DMS 273 treated with DMSO at 0.1 percent for 48 hours (cell line): Measurements from ENCODE around the gene RPL32.

Source experiments
- DNase-seq: peaks from one replicate; lab custom pipeline; 2025; lab: John Stamatoyannopoulos, UW

Gene RPL32

GRCh38 chr3:12832350-12833221, 8.8 kb downstream of the RPL32 start:
- DNase-seq = no peak

GRCh38 chr3:12831301-12831866, 10.0 kb downstream of the RPL32 start:
- no peak for DNase-seq

- no peak for DNase-seq
Measured at GRCh38 chr3:12830785-12831156, 10.6 kb downstream of the RPL32 start.

- DNase-seq = no peak
Measured at GRCh38 chr3:12829886-12830784, 11.2 kb downstream of the RPL32 start.

DNA sequence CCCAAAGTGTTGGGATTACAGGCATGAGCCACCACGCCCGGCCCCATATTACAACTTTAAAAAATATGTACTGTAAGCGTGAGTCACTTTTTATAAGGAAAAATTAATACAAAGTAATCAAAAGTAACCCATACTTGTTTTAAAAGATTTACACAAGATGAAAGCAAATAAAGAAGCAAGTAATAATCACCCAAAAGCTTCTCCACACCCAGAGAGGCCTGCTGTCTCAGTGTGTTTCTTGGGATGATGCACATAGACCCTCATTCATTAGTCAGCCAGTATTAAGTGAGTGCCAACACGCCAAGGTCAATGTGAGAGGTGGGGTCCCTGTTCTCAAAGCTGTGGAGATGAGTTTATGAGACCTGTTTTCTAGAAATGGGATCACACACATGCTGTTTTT, 12.0 kb downstream of the RPL32 start:
- DNase-seq = no peak

DNA sequence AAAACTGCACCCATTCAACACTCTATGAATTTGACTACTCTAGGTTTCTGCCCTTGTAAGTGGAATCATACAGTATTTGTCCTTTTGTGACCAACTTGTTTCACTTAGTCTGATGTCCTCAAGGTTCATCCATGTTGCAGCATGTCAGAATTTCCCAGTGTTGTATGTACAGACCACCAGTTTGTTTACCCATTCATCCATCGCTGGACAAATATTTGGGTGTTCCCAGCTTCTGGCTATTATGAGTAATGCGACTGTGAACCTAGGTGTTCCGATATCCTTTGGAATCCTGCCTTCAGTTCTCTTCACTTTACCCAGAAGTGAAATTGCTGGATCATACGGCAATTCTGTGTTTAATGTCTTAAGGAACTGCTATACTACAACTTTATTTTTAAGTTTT, 12.6 kb downstream of the RPL32 start:
- no peak for DNase-seq

GRCh38 chr3:12825156-12825555, 16.2 kb downstream of the RPL32 start:
- DNase-seq = no peak

- no peak for DNase-seq
Measured at GRCh38 chr3:12824299-12824698, 17.1 kb downstream of the RPL32 start.

- no peak for DNase-seq
Measured at GRCh38 chr3:12822725-12823373, 18.5 kb downstream of the RPL32 start.

DNA sequence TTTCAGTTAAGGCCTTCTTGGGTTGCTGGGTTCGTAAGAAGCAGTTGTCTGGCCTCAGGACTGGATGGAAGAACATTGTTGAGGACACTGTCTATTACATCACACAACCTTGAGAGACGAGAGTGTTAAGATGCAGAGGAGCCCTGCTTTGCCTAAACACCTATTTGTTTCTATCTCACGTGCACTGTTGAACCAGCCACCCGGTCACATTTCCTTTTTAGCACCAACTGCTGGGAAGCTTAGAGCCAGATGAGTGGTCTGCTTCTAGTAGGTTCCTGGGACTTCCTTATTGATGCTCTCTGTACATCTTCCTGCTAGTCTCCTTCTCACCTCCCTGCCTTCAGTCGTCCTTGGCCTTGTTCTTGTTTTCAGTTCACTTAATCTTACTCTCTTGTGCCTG, 22.6 kb downstream of the RPL32 start:
- DNase-seq = no peak

GRCh38 chr3:12818273-12818672, 23.1 kb downstream of the RPL32 start:
- DNase-seq = no peak

DNA sequence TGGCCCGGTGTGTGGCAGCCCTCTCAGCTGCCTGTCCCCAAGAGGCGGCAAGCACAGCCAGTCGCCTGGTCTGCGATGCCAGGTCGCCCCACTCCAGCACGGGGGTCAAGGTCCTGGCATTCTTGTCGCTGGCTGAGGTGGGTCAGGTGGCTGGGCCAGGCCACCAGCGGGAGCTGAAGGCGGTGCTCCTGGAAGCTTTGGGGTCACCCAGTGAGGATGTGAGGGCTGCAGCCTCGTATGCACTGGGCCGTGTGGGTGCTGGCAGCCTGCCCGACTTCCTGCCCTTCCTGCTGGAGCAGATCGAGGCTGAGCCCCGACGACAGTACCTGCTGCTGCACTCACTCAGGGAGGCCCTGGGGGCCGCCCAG, 24.0 kb downstream of the RPL32 start:
- DNase-seq = no peak

- no peak for DNase-seq
Measured at GRCh38 chr3:12816521-12817342, 24.6 kb downstream of the RPL32 start.

- DNase-seq = no peak
Measured at GRCh38 chr3:12815719-12816118, 25.6 kb downstream of the RPL32 start.

DNA sequence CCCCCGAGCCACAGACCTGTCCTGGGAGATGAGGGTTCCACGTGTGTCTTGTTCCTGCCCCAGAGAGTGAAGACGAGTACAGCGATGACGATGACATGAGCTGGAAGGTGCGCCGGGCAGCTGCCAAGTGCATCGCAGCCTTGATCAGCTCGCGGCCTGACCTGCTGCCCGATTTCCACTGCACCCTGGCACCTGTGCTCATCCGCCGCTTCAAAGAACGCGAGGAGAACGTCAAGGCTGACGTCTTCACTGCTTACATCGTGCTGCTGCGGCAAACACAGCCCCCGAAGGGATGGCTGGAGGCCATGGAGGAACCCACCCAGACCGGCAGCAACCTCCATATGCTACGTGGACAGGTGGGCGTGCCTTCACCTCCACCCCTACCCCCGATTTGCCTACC, 26.3 kb downstream of the RPL32 start:
- DNase-seq = no peak

GRCh38 chr3:12813967-12814366, 27.4 kb downstream of the RPL32 start:
- no peak for DNase-seq

GRCh38 chr3:12812812-12813211, 28.6 kb downstream of the RPL32 start:
- no peak for DNase-seq

- DNase-seq = no peak
Measured at GRCh38 chr3:12810961-12811360, 30.4 kb downstream of the RPL32 start.

- peak; percentile 62 for DNase-seq
Measured at GRCh38 chr3:12810013-12810780, 31.2 kb downstream of the RPL32 start.

GRCh38 chr3:12809435-12809834, 31.9 kb downstream of the RPL32 start:
- DNase-seq = no peak

GRCh38 chr3:12809001-12809400, 32.4 kb downstream of the RPL32 start:
- no peak for DNase-seq
